HUES6 (cell line): Measurements from ENCODE around the gene HTT.

Source experiments
- H3K27ac ChIP-seq: 2 replicates; pipeline ENCODE4 v1.7.0; 2013; ENCODE audit warnings: low read depth, mild to moderate bottlenecking, low read length, inconsistent platforms
- H3K27me3 ChIP-seq: 2 replicates; pipeline ENCODE4 v1.6.1; 2013; ENCODE audit warnings: low read length; ENCODE audit not compliant: control insufficient read depth, insufficient read depth
- H3K36me3 ChIP-seq: 2 replicates; pipeline ENCODE4 v1.6.1; 2013; ENCODE audit warnings: low read length; ENCODE audit not compliant: control insufficient read depth, insufficient read depth
- H3K4me1 ChIP-seq: 2 replicates; pipeline ENCODE4 v1.6.1; 2013; ENCODE audit warnings: low read length; ENCODE audit not compliant: control insufficient read depth, insufficient read depth
- H3K4me3 ChIP-seq: 2 replicates; pipeline ENCODE4 v1.5.1; 2013; ENCODE audit warnings: low read depth, low read length
- H3K9ac ChIP-seq: one replicate; pipeline ENCODE4 v1.6.1; 2013; ENCODE audit warnings: mild to moderate bottlenecking, low read length
- H3K9me3 ChIP-seq: 2 replicates; pipeline ENCODE4 v1.6.1; 2013; ENCODE audit warnings: low read depth, low read length; ENCODE audit not compliant: control insufficient read depth, insufficient read depth

Gene HTT

DNA sequence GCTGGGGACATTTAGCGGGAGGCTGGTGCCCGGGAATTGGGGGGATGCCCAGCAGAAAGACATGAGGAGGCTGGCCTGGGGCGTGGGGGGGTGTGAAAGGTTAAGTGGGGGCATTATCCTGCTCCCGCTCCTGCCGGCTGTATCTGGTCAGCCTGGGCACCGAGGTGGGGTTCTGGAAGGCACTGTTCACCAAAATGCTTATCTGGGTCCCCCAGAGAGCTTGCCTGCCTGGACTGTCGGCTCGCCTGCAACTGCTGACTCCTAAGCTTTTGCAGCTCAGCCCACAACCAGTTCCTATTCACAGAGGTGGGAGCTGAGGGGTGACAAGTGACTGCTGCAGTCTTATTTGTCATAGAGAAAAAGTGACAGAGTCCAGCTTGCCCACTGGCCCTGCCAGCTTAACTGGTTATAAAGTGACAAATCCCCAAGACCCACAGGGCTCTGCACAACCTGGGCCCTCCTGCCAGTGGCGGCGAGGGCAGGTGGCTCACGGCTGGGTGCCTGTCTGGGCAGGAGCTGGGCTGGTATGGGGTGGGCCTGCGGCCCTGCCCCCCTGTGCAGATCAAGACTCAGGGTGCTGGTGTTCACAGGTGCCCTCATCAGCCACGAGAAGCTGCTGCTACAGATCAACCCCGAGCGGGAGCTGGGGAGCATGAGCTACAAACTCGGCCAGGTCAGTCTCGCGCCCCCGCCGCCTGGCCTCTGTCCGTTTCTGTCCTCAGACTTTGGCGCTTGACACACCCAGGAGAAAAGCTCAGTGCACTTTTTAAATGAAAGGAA lies 150.8 kb downstream of the HTT start:
- H3K27ac ChIP-seq = no peak overlapping the region
- no peak overlapping the region for H3K4me3 ChIP-seq
- no peak overlapping the region for H3K9ac ChIP-seq
- H3K4me1 ChIP-seq = no peaks in the 10 kb centered on the region
- no peaks in the 10 kb centered on the region for H3K27me3 ChIP-seq
- peaks cover 92% of the 10 kb centered on the region for H3K36me3 ChIP-seq
- H3K9me3 ChIP-seq = no peaks in the 10 kb centered on the region

DNA sequence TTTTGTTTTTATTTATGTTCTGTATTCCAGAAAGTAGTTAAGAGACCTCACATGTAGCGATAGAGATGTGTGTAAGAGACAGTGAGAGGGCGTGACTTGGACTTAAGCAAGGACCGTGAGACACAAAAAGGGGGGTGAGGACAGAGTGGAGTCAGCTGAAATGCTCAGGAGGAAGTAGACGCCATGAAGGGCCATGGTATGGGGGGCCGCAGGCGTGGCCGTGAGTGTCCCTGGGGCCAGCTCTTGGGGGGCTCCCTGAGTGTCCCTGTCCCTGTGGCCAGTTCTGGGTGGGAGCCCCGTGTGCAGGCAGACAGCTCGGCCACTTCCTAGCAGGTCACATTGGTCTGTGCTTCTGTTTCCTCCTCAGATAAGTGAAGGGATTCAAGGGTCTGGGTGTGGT lies 151.5 kb downstream of the HTT start:
- no peaks in the 10 kb centered on the region for H3K4me1 ChIP-seq
- no peak overlapping the region for H3K9ac ChIP-seq
- H3K27me3 ChIP-seq = no peaks in the 10 kb centered on the region
- peaks cover 92% of the 10 kb centered on the region for H3K36me3 ChIP-seq
- no peak overlapping the region for H3K4me3 ChIP-seq
- no peaks in the 10 kb centered on the region for H3K9me3 ChIP-seq
- H3K27ac ChIP-seq = no peak overlapping the region

DNA sequence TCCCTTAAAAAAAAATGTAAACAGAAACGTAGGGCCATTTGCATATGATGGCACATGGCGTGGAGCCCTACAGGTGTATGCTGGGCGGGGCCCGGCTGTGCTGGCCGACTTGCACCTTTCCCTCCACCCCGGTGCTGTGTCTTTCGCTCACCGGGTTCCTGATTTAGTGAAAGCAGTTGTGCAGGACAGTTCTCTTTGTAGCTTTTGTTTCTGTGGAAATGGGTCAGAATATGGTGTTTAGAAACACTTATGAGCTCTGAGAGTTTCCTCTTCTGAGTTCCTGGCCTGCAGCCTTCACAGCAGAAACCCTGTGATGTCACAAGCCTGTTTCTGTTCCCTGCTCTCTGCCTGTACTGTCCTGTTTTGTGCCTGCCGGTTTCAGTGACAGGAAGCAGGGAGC lies 152.0 kb downstream of the HTT start:
- no peaks in the 10 kb centered on the region for H3K9me3 ChIP-seq
- no peak overlapping the region for H3K27ac ChIP-seq
- no peaks in the 10 kb centered on the region for H3K27me3 ChIP-seq
- H3K9ac ChIP-seq = no peak overlapping the region
- H3K4me3 ChIP-seq = no peak overlapping the region
- no peaks in the 10 kb centered on the region for H3K4me1 ChIP-seq
- peaks cover 92% of the 10 kb centered on the region for H3K36me3 ChIP-seq

DNA sequence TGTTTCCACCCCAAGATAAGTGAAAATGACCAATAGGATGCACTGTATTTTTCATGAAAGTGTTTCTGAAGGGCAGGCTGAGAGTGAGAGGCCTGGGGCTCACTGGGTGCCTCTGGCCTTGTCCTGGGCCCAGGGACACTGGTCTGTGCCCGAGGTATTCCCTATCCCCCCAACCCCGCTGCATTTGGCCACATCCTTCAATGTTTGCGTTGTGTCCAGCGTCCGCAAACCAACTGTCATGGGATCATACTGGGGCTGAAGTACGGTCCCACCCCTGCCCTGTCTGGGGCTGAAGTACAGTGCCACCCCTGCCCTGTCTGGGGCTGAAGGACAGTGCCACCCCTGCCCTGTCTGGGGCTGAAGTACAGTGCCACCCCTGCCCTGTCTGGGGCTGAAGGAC lies 152.5 kb downstream of the HTT start:
- Histone ChIP-seq H3K9ac (no peak overlapping the region), H3K27ac (no peak overlapping the region), H3K4me1 (no peaks in the 10 kb centered on the region), H3K9me3 (no peaks in the 10 kb centered on the region), H3K27me3 (no peaks in the 10 kb centered on the region), H3K36me3 (peaks cover 92% of the 10 kb centered on the region), H3K4me3 (no peak overlapping the region)

DNA sequence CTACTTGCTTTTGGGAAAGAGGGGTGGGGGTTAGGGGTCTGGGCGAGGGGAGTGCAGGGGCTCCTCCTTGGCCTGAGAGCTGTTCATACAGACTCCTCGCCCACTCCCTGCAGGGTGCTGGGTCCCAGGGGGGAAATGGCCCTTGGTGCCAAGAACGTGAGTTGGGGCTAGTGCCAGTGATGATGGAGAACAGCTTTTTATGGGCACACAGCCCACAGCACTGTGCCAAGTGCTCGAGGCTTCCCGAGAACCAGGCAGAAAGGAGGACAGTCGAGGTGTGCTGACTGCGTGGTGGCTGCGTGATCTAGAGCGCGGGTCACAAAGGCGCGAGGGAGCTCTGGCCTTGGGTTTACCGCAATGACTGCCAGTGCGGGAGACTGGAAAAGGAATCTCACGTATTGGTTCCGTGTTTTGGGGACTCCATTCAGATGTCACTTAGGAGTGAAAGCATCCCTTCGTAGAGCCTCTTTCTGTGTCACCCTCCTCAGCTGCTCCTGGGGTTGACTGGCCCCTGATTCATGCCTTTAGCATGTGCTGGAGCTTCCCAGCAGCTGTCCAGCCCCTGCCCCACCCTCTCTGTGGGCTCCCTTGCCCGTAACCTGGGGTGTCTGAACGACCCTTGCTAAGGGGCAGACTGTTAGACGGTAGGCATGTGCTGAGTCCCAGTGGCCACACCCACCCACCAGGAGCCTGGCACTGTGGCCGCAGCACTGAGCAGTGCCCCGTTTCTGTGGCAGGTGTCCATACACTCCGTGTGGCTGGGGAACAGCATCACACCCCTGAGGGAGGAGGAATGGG lies 153.6 kb downstream of the HTT start:
- H3K4me1 ChIP-seq = no peaks in the 10 kb centered on the region
- no peaks in the 10 kb centered on the region for H3K9me3 ChIP-seq
- H3K4me3 ChIP-seq = no peak overlapping the region
- H3K36me3 ChIP-seq = peaks cover 92% of the 10 kb centered on the region
- H3K27ac ChIP-seq = no peak overlapping the region
- no peak overlapping the region for H3K9ac ChIP-seq
- H3K27me3 ChIP-seq = no peaks in the 10 kb centered on the region

DNA sequence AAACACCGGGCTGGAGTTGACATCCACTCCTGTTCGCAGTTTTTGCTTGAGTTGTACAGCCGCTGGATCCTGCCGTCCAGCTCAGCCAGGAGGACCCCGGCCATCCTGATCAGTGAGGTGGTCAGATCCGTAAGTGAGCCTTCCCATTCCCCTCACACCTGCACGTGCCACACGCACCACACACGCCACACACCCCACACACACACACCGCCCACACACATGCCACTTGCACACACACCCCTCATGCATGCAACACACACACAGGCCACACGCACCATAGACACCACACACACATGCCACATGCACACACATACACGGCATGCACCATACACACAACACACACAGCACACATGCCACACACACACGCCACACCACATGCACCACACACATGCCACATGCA lies 154.4 kb downstream of the HTT start:
- Histone ChIP-seq H3K4me1 (no peaks in the 10 kb centered on the region), H3K4me3 (no peak overlapping the region), H3K27me3 (no peaks in the 10 kb centered on the region), H3K36me3 (peaks cover 92% of the 10 kb centered on the region), H3K9ac (no peak overlapping the region), H3K9me3 (no peaks in the 10 kb centered on the region), H3K27ac (no peak overlapping the region)

DNA sequence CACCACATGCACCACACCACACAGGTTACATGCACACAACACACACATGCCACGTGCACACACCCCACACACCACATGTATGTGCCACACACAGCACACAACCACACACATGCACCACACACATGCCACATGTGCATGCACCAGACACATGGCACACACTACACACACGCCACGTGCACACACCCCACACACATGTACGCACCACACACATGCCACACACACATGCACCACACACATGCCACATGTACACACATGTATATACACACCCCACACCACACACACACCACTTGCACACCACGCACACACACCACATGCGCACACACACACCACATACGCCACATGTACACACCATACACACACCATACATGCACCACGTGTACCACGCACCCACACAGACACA lies 154.8 kb downstream of the HTT start:
- H3K4me3 ChIP-seq = no peak overlapping the region
- peaks cover 92% of the 10 kb centered on the region for H3K36me3 ChIP-seq
- no peak overlapping the region for H3K27ac ChIP-seq
- no peak overlapping the region for H3K9ac ChIP-seq
- no peaks in the 10 kb centered on the region for H3K27me3 ChIP-seq
- no peaks in the 10 kb centered on the region for H3K4me1 ChIP-seq
- no peaks in the 10 kb centered on the region for H3K9me3 ChIP-seq

DNA sequence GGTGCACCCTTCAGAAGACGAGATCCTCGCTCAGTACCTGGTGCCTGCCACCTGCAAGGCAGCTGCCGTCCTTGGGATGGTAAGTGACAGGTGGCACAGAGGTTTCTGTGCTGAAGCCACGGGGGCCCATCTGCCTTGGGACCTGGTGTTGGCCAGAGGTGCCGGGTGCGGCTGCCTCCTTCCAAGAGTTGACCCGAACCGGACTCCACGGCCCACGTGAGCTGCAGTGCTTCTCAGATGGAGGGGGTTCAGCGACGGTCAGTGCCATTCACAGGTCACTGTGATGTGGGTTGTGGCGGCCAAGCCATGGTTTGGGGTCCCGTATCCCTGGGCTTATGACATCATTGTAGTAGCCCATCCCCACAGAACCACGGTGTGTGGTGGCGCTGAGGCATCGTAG lies 155.5 kb downstream of the HTT start:
- Histone ChIP-seq H3K9me3 (no peaks in the 10 kb centered on the region), H3K27me3 (no peaks in the 10 kb centered on the region), H3K36me3 (peaks cover 92% of the 10 kb centered on the region), H3K27ac (no peak overlapping the region), H3K4me3 (no peak overlapping the region), H3K4me1 (no peaks in the 10 kb centered on the region), H3K9ac (no peak overlapping the region)

DNA sequence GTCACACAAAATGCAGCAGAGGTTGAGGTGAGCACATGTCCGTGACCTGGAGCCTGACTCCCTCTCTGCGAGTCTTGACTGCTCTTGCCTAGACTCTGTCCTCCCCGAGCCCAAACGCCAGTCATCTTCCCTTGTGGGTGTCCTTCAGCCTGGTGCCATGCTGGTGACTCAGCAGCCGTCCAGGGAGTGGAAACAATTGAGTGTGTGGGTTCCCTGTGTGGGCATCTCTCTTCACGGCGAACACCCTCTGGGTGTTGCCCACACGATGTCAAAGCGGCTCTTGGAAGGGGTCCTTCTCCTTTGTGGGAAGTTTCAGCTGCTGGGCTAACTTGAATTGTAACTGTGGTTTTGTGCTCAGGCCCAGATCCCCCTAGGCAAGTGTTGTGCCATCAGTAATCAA lies 157.0 kb downstream of the HTT start:
- H3K36me3 ChIP-seq = peaks cover 94% of the 10 kb centered on the region

DNA sequence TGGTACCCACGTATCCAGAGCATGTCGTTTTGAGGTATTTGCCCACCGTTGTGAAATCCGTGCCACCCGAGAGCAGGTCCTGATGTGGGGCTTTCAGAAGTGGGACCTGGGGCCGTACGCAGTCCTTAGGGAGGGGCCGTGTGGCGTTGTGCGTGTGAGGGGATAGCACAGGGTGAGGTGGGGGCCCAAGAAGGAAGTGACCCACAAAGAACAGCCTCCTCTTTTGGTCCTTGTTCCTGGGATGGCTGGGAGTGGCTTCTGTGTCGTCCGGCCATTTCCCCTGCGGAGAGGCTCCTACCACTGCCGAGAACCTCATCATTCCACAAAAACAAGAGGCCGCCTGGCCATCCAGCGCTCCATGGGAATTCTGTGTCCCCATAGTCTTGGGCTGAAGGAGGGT lies 157.5 kb downstream of the HTT start:
- no peak overlapping the region for H3K4me3 ChIP-seq
- H3K9ac ChIP-seq = no peak overlapping the region
- no peaks in the 10 kb centered on the region for H3K27me3 ChIP-seq
- peaks cover 93% of the 10 kb centered on the region for H3K36me3 ChIP-seq
- no peaks in the 10 kb centered on the region for H3K4me1 ChIP-seq
- H3K9me3 ChIP-seq = no peaks in the 10 kb centered on the region
- no peak overlapping the region for H3K27ac ChIP-seq

More for the DNA sequence above, 157.0 kb downstream of the HTT start:
- H3K9ac ChIP-seq = no peak overlapping the region
- no peak overlapping the region for H3K4me3 ChIP-seq
- H3K9me3 ChIP-seq = no peaks in the 10 kb centered on the region
- H3K4me1 ChIP-seq = no peaks in the 10 kb centered on the region
- no peak overlapping the region for H3K27ac ChIP-seq
- H3K27me3 ChIP-seq = no peaks in the 10 kb centered on the region

DNA sequence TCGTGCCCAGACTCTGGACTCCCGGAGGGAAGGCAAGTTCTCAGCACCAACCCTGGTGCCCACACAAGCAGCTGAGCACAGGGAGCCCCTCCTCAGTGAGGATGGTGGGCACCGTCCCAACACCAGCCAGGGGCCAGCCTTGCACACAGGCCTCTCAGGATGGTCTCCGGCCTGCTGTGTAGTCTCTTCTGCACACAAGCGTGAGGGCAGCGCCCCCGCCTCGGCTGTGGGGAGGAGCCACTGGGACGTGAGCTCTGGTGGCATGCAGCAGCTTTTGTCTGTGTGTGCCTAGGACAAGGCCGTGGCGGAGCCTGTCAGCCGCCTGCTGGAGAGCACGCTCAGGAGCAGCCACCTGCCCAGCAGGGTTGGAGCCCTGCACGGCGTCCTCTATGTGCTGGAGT lies 158.4 kb downstream of the HTT start:
- peaks cover 6% of the 10 kb centered on the region for H3K4me1 ChIP-seq
- no peak overlapping the region for H3K4me3 ChIP-seq
- H3K9me3 ChIP-seq = no peaks in the 10 kb centered on the region
- no peak overlapping the region for H3K27ac ChIP-seq
- no peaks in the 10 kb centered on the region for H3K27me3 ChIP-seq
- peaks cover 90% of the 10 kb centered on the region for H3K36me3 ChIP-seq
- no peak overlapping the region for H3K9ac ChIP-seq
